NCI-H2227 (cell line): ENCODE data around the gene PEX26.
"Not testable (repeated sequence)": the region's sequence is repeated elsewhere in the genome, so short reads cannot be mapped to it uniquely, and the experiment has no call there.

Experiments
- DNase-seq: peaks from one replicate; lab custom pipeline; 2025; ENCODE audit not compliant: unreplicated experiment; lab: John Stamatoyannopoulos, UW

PEX26 gene

DNA sequence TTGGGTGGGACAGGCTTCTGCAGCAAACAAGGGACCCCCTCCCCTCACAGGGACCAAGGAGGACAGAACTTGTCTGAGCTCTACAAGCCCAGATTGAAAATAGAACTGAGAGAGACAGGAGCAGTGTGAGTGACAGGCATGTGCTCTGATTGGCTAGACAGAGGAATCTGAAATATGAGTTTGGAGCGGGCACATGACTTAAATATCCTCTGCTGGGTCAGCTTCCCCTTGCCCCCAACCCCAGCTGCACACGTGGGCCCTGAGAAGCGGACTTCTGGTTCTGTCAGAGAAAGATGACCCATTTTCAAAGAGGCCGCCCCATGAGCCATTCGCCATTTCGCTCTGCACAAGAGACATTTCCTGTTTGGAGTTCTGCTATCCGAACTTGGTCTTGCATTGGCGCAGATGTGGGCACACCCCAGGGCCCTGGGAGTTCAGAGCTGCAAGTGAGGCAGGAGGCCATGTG is 38.1 kb downstream of the PEX26 start:
- no peak for DNase-seq

GRCh38 chr22:18116634-18117033 is 38.8 kb downstream of the PEX26 start:
- no peak for DNase-seq

- no peak for DNase-seq
These were observed 40.6 kb downstream of the PEX26 start for GRCh38 chr22:18118345-18118915.

GRCh38 chr22:18119409-18120110 is 41.8 kb downstream of the PEX26 start:
- DNase-seq, result no peak

DNA sequence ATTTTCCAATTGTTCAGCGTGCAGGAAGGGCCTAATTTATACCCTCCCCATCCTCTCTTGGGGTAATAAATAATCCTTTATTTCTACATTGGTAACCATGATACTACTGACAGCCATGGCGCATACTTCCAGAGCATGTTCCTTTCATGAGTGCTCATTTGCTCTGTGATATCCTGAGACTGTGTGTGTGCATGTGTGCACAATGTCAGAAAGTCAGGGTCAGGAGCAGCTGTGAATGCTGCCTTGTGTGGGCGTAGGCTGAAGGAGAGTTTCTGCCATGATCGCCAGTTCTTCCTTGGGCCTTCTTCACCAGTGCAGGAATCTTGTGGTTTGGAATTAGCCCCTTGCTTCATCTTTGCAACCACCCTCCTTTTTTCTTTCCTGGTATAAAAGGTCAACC is 43.1 kb downstream of the PEX26 start:
- no peak for DNase-seq

DNA sequence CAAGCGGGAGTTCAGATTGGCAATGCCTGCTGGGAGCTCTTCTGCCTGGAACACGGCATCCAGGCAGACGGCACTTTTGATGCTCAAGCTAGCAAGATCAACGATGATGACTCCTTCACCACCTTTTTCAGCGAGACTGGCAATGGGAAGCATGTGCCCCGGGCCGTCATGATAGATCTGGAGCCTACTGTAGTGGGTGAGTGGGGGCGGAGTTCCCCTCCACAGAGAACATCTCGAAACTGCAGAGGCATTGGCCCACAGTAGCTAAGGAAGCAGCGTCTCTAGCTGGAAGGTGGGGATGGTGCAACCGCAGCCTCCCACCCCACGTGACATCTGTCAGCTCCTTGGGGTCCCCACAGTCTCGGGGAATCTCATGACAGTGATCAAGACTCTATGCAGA is 43.7 kb downstream of the PEX26 start:
- DNase-seq, result no peak

DNA sequence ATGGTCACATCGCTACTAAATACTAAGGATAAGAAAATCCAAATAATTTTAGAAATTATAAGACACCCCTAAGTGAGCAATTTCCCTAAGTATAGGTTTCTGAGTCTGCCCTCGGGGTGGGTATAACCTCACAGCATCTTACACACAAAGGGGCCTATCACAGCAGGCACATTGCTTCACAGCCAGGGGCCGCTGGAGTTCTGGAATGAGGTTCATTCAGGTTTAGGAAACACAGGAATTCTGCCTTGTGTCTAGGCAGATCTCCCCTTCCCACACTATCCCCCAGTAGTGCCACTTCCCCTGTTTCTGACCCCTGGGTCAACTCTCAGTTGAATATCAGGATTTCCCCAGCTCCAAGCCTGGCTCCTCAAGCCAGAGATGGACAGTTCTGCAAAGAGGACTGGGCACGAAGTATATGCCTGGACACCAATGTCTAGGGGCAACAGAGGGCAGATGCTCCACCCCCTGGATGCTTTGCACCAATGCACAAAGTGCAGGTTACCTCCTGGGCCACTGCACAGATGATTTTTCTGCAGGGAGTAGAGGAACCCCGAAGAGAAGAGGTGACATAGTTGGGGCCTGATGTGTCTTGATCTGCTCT is 44.3 kb downstream of the PEX26 start:
- DNase-seq, result no peak

GRCh38 chr22:18123476-18124025 is 45.8 kb downstream of the PEX26 start:
- DNase-seq, result not testable (repeated sequence)

GRCh38 chr22:18126606-18127005 is 48.8 kb downstream of the PEX26 start:
- DNase-seq, result no peak

GRCh38 chr22:18130018-18130417 is 52.2 kb downstream of the PEX26 start:
- no peak for DNase-seq

DNA sequence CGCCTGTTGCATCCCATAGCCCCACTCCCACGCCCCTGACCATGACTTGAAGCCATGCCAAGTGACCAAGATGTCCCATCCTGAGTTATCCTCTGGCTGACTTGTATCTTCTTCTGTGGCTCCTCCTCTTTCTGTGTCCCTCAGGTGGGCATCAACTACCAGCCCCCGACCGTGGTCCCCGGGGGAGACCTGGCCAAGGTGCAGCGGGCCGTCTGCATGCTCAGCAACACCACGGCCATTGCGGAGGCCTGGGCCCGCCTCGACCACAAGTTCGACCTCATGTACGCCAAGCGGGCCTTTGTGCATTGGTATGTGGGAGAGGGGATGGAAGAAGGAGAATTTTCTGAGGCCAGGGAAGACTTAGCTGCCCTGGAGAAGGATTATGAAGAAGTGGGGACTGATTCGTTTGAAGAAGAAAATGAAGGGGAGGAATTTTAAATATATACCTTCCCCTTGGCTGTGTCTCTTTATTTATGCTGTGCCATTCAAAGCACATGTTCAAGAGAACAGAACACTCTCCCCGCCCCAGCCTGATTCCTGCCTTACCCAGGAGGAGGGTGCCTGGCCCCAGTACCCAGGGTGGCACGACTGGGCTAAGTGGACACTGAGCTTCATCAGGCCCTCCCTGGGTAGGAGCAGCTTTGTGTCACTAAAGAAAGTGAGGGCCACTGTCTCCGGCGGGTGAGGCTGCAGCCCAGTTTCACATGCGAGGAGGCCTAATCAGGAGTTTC is 53.1 kb downstream of the PEX26 start:
- DNase-seq, result no peak

DNA sequence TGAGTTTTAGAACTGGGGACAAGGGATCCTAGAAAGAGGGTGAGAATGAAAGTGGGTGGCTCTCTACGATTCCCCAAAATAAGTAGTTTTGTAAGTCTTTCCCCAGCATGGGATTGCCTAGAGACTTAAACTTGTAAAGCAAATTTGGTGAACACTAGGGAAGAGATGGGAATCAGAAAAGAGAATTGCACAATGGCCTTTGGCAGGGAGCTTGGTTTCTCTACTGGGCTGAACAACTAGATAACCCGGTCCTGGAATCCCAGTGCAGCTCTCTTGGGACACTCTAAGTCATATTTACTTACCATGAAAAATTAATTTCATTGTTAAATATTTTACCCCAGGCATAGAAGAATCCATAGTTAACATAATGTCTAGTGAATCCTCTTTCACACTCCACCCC is 55.7 kb downstream of the PEX26 start:
- no peak for DNase-seq

- no peak for DNase-seq
These were observed 59.0 kb downstream of the PEX26 start for GRCh38 chr22:18136563-18137320.

- not testable (repeated sequence) for DNase-seq
These were observed 63.2 kb downstream of the PEX26 start for GRCh38 chr22:18141004-18141403.

DNA sequence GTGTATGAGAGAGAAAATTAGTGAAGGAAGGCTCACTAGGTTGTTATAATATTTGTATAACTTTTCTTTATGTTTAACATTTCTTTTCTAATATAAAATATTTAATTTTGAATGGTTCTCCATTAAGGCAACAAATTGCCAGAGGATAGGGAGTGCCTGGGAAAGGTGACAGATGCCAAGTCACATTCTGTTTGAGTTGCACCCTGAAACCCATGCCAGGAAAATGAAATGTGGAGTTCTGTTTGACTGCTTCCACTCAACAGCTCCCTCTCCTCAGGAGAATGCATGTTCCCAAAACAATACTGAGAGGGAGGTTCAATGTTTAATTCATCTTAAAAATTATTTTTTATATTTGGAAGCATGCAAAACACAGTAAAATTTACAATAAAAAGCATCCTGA is 66.3 kb downstream of the PEX26 start:
- DNase-seq, result no peak

- no peak for DNase-seq
These were observed 68.0 kb downstream of the PEX26 start for GRCh38 chr22:18145676-18146388.

DNA sequence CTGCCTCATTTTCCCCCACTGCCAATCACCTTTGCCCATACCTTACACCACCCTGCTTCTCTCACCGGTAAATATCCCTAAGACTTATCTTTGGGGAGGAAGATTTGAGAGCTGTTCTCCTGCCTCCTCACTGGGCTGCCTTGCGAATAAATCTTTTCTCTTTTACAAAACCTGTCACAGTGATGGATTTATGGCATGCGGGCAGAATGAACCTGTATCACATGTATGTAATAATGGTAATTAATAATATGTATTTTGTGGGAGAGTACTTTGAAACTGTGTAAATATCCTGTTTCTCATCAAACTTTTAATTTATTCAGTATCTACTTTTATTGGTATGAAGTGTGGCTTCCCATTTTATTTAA is 68.6 kb downstream of the PEX26 start:
- no peak for DNase-seq

DNA sequence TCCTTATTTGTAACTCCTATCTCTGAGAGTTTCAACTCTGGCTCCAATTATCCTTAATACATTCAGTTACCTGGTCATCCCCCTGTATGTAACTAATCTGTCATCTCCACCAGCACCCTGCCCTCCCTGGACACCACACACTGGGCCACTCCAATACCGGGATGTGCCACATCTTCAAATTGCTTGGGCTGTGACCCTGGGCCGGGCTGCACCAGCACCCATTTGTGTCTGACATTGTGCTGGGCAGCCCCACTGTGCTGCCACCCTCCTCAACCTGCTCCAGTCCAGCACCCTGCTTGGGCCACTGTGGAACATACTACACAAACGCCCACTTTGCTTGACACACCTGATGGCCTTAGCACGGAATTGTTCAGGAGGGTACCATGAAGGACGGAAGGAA is 70.0 kb downstream of the PEX26 start:
- no peak for DNase-seq

DNA sequence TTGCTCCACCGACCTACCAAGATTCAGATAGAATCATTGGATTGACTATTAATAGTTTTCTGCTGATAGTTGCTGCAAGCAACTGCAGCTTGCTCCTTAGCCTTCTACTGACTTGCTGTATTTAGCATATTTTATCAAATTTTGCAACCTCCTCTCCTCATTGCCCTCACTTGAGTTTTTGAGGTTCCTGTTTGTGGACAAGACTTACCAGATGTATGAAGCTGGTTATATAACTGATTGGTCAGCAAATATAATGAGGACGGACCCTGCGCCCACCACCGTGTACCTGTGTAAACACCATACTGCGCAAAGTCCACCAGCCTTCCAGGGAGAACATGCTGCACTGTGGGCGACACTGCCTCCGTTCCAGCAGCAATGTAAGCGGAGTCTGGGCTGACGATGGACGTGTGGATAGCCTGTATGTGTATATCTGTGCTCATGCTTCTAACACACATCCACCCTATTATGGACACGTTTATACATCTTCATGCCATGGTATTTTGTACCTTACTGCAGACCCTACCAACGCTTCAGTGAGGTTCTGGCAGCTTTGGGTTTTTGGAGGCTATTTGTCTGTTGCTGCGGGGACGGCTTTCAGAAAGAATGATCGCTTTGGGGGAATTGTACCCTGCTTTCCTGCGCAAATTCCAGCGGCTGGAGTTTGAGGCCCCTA is 70.6 kb downstream of the PEX26 start:
- DNase-seq, result no peak

DNA sequence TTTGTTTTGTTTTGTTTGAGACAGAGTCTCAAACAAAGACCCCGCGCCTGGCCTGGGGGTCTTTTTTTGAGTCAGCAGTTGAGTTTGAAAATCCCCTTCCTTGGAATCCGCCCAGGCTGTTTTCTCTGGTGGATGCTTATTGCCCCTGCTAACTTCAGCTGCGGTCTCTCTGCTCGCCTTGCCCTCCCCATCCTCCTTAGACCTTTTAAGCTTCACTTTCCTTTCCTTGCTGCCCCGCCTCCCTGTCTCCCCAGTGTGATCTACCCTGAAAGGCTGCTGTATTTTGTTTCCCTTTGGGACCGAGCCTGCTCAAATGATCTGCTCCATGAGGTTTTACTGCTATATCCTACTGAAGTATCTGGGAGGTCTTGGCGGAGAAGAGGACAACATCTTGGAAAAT is 74.7 kb downstream of the PEX26 start:
- no peak for DNase-seq
